HEK293 (cell line): ENCODE data around the gene ANXA3.

Source experiments
- BCL11A ChIP-seq: fragments of 450-650 bp; formaldehyde crosslinking; IDR thresholded peaks from 2 replicates; pipeline ENCODE4 v1.5.1; 2016; ENCODE audit warnings: low read depth, missing biosample characterization, missing genetic modification characterization
- IKZF3 ChIP-seq: fragments of 450-650 bp; IDR thresholded peaks from 2 replicates; pipeline ENCODE4 v1.5.0; 2018; ENCODE audit warnings: missing biosample characterization, mild to moderate bottlenecking, missing genetic modification characterization, moderate library complexity
- ZNF112 ChIP-seq: fragments of 450-650 bp; formaldehyde crosslinking; IDR thresholded peaks from 2 replicates; pipeline ENCODE4 v1.5.0; 2017; ENCODE audit warnings: missing biosample characterization, missing genetic modification characterization
- ZNF292 ChIP-seq: fragments of 450-650 bp; formaldehyde crosslinking; IDR thresholded peaks from 2 replicates; pipeline ENCODE4 v1.5.1; 2016; ENCODE audit warnings: low read depth, missing biosample characterization, missing genetic modification characterization, borderline replicate concordance
- ZNF416 ChIP-seq: fragments of 450-650 bp; formaldehyde crosslinking; IDR thresholded peaks from 2 replicates; pipeline ENCODE4 v1.5.1; 2016; ENCODE audit warnings: missing biosample characterization, missing genetic modification characterization
- ZNF776 ChIP-seq: fragments of 450-650 bp; formaldehyde crosslinking; IDR thresholded peaks from 2 replicates; pipeline ENCODE4 v1.5.0; 2017; ENCODE audit warnings: missing biosample characterization, missing genetic modification characterization, borderline replicate concordance
- TF ChIP-seq, protein P1 (sequence below): fragments of 450-650 bp; formaldehyde crosslinking; IDR thresholded peaks from 2 replicates; pipeline ENCODE4 v1.5.1; 2016; ENCODE audit warnings: missing biosample characterization, missing genetic modification characterization
- TF ChIP-seq, protein P2 (sequence below): fragments of 450-650 bp; formaldehyde crosslinking; IDR thresholded peaks from 2 replicates; pipeline ENCODE4 v1.5.1; 2016; ENCODE audit warnings: missing biosample characterization, missing genetic modification characterization
- TF ChIP-seq, protein P3 (sequence below): fragments of 450-650 bp; formaldehyde crosslinking; IDR thresholded peaks from 2 replicates; pipeline ENCODE4 v1.5.1; 2016; ENCODE audit warnings: missing biosample characterization, missing genetic modification characterization

DNA sequence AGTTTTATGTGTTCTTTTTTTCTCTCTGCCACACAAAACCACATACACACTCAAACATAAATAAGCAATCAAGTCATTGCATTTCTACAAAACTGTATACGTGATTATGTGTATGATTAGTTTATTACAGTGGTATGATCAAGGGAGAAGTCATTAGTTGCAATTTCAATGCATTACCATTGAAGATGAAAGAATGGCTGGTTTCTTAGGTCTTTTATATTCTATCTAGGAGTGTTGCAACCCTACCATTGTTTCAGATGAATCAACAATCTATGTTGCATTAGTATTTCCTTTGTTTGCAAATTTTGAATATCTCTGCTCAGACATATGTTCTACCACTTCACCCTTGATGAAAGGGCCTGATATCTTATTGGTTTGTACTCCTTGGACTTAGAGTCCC lies 6.8 kb downstream of the ANXA3 start:
- TF ChIP-seq, protein P1, sequence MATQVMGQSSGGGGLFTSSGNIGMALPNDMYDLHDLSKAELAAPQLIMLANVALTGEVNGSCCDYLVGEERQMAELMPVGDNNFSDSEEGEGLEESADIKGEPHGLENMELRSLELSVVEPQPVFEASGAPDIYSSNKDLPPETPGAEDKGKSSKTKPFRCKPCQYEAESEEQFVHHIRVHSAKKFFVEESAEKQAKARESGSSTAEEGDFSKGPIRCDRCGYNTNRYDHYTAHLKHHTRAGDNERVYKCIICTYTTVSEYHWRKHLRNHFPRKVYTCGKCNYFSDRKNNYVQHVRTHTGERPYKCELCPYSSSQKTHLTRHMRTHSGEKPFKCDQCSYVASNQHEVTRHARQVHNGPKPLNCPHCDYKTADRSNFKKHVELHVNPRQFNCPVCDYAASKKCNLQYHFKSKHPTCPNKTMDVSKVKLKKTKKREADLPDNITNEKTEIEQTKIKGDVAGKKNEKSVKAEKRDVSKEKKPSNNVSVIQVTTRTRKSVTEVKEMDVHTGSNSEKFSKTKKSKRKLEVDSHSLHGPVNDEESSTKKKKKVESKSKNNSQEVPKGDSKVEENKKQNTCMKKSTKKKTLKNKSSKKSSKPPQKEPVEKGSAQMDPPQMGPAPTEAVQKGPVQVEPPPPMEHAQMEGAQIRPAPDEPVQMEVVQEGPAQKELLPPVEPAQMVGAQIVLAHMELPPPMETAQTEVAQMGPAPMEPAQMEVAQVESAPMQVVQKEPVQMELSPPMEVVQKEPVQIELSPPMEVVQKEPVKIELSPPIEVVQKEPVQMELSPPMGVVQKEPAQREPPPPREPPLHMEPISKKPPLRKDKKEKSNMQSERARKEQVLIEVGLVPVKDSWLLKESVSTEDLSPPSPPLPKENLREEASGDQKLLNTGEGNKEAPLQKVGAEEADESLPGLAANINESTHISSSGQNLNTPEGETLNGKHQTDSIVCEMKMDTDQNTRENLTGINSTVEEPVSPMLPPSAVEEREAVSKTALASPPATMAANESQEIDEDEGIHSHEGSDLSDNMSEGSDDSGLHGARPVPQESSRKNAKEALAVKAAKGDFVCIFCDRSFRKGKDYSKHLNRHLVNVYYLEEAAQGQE: no peak
- TF ChIP-seq IKZF3 (tag by site-specific recombination): no peak
- TF ChIP-seq, protein P2, sequence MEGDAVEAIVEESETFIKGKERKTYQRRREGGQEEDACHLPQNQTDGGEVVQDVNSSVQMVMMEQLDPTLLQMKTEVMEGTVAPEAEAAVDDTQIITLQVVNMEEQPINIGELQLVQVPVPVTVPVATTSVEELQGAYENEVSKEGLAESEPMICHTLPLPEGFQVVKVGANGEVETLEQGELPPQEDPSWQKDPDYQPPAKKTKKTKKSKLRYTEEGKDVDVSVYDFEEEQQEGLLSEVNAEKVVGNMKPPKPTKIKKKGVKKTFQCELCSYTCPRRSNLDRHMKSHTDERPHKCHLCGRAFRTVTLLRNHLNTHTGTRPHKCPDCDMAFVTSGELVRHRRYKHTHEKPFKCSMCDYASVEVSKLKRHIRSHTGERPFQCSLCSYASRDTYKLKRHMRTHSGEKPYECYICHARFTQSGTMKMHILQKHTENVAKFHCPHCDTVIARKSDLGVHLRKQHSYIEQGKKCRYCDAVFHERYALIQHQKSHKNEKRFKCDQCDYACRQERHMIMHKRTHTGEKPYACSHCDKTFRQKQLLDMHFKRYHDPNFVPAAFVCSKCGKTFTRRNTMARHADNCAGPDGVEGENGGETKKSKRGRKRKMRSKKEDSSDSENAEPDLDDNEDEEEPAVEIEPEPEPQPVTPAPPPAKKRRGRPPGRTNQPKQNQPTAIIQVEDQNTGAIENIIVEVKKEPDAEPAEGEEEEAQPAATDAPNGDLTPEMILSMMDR: no peak
- no peak for TF ChIP-seq ZNF292
- TF ChIP-seq ZNF776 (tag by site-specific recombination): no peak
- TF ChIP-seq ZNF112 (tag by site-specific recombination): no peak
- TF ChIP-seq ZNF416: no peak
- TF ChIP-seq BCL11A: no peak
- TF ChIP-seq, protein P3, sequence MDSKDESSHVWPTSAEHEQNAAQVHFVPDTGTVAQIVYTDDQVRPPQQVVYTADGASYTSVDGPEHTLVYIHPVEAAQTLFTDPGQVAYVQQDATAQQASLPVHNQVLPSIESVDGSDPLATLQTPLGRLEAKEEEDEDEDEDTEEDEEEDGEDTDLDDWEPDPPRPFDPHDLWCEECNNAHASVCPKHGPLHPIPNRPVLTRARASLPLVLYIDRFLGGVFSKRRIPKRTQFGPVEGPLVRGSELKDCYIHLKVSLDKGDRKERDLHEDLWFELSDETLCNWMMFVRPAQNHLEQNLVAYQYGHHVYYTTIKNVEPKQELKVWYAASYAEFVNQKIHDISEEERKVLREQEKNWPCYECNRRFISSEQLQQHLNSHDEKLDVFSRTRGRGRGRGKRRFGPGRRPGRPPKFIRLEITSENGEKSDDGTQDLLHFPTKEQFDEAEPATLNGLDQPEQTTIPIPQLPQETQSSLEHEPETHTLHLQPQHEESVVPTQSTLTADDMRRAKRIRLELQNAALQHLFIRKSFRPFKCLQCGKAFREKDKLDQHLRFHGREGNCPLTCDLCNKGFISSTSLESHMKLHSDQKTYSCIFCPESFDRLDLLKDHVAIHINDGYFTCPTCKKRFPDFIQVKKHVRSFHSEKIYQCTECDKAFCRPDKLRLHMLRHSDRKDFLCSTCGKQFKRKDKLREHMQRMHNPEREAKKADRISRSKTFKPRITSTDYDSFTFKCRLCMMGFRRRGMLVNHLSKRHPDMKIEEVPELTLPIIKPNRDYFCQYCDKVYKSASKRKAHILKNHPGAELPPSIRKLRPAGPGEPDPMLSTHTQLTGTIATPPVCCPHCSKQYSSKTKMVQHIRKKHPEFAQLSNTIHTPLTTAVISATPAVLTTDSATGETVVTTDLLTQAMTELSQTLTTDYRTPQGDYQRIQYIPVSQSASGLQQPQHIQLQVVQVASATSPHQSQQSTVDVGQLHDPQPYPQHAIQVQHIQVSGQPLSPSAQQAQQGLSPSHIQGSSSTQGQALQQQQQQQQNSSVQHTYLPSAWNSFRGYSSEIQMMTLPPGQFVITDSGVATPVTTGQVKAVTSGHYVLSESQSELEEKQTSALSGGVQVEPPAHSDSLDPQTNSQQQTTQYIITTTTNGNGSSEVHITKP: no peak
